CD4-positive, alpha-beta T cell treated with Interleukin-4 for 1 hour (primary cell): ENCODE data around the gene ALDH2.
"Not testable (repeated sequence)": the region's sequence is repeated elsewhere in the genome, so short reads cannot be mapped to it uniquely, and the experiment has no call there.

Experiments
- DNase-seq, 2 donors: peaks; one replicate each; pipeline ENCODE4 v3.0.0-alpha.2; 2020 to 2022

Gene ALDH2

DNA sequence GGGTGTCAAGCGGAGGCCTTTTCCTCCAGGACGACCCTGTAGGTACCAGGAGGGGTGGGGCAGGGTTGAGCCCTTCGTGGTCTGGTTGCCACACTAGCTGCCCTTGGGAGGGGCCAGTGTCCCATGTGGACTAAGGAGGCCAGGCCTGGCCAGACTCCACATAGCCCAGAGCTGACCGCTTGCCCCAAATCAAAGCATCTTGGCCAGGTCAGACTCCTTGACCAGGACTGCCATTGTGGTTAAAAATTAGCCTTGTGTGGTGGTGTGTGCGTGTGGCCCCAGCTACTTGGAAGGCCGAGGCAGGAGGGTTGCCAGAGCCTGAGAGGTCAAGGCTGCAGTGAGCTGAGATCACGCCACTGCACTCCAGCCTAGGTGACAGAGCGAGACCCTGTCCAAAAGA lies 24.8 kb downstream of the ALDH2 start:
- DNase-seq = no peak

DNA sequence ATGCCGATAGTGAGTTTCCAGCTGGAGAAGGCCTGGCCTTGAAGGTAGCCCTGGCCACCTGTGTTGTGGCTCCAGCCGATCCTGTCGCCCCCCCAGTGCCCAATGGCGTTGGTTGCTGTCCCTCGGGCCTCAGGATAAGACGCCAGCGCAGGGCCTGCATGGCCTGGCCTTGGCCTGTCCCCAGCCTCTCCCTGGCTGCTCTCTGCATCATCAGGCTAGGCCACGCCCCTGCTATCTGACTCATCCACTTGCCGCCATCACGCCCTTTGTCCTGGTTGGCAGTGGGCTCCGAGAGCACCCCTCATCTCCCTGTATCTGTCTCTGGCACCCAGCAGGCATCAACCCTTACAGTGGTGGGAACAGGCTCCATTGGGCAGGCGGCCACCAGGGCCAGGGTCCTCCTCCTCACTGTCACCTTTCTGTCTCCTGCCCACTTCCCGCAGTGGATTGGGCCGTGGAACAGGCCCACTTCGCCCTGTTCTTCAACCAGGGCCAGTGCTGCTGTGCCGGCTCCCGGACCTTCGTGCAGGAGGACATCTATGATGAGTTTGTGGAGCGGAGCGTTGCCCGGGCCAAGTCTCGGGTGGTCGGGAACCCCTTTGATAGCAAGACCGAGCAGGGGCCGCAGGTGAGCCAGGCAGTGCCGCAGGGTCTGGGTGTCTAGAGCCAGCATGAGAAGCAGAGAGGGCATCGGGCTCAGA lies 25.6 kb downstream of the ALDH2 start:
- no peak for DNase-seq

DNA sequence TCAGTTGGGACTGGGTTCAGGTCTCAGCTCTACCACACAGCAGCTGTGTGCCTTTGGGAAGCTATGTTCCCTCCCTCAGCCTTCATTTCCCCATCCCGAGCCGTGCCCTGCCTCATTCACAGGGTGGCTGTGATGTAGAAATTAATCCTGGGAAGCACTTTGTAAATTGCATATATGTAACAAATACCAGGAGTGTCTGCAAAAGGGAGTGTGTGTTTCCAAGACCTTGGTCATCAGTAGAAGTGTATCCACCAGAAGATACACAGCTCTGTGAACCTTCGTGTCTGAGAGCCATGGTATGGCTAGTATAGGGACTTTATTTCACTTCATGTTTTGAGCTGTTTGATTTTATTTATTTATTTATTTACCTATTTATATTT lies 26.1 kb downstream of the ALDH2 start:
- DNase-seq = no peak

DNA sequence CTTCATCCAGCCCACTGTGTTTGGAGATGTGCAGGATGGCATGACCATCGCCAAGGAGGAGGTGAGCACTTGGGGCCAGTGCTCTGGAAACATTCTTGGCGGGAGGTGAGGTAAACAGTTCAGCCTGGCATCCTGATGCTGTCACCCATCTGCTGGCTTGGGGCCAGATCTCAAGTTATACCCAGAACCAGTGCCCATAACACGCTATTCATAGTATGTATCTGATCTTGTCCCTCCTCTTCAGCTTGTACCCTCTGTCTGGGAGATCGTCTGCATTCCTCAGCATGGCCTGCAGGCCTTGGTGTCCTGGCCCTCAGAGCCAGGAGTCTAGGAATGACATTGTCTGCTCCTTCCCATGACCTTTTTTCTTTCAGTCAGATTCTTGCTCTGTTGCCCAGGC lies 31.4 kb downstream of the ALDH2 start:
- no peak for DNase-seq

DNA sequence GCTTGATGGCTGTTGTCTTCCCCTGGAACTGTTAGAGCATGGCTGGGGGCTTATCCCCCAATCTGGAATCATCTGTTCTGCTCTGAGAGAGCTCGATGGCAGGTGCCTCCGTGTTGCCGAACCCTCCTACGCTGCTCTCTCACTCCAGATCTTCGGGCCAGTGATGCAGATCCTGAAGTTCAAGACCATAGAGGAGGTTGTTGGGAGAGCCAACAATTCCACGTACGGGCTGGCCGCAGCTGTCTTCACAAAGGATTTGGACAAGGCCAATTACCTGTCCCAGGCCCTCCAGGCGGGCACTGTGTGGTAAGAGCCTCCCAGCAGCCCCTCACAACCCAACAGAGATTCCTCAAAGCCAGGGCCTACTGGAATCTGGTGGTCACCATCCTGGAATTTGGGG lies 33.0 kb downstream of the ALDH2 start:
- DNase-seq = no peak

DNA sequence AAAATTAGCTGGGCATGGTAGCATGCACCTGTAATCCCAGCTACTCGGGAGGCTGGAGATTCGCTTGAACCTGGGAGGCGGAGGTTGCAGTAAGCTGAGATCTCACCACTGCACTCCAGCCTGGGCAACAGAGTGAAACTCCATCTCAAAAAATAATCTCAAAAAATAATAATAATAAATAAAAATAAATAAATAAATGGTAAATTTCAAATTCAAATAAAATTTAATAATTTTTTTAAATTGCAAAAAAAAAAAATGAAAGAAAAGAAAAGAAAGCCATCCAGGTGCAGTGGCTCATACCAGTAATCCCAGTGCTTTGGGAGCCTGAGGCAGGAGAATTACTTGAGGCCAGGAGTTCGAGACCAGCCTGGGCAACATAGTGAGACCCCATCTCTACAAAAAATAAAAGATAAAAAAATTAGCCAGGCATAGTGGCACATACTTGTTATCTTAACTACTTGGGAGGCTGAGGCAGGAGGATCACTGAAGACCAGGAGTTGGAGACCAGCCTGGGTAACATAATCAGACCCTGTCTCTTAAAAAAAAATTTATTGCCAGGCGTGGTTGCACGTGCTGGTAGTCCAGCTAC lies 36.4 kb downstream of the ALDH2 start:
- no peak for DNase-seq

DNA sequence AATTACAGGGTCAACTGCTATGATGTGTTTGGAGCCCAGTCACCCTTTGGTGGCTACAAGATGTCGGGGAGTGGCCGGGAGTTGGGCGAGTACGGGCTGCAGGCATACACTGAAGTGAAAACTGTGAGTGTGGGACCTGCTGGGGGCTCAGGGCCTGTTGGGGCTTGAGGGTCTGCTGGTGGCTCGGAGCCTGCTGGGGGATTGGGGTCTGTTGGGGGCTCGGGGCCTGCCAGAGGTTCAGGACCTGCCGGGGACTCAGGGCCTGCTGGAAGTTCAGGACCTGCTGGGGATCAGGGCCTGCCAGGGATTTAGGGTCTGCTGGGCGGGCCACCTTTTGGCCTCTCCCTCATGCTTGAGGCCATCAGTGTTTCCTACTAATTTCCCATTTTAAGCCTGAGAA lies 37.1 kb downstream of the ALDH2 start:
- no peak for DNase-seq

DNA sequence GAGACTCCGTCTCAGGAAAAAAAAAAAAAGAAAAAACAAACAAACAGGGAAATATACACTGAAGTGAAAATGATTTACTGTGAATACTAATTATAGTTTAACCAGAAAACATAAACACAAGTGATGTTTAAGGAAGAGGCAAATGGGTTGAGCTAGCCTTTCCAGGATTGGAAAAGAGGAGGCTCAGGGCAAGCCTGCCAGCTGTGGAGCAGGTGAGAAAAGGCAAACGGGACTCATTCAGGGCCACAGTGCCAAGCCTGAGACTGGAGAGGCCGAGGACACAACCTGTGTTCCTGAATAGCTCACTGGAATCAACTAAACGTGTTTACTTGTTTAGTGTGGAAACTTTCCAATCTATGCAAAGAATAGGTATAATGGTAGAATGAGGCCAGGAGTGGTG lies 39.6 kb downstream of the ALDH2 start:
- no peak for DNase-seq

DNA sequence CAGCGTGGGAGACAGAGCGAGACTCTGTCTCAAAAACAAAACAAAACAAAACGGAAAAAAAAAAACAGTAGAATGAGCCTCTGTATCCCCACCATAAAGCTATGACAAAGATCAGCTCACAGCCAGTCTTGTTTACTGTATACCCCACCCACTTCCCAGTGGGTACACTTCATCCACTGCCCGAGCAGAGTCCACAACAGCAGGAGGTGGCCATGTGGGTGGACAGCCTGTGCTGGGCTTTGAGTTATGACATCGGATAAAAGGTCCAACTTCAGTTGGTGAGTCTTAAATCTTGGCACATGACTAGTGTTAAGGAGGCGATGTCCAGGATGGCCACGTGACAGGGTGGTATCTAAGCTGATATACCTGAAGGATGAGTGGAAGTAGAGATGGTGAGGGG lies 40.5 kb downstream of the ALDH2 start:
- no peak for DNase-seq

DNA sequence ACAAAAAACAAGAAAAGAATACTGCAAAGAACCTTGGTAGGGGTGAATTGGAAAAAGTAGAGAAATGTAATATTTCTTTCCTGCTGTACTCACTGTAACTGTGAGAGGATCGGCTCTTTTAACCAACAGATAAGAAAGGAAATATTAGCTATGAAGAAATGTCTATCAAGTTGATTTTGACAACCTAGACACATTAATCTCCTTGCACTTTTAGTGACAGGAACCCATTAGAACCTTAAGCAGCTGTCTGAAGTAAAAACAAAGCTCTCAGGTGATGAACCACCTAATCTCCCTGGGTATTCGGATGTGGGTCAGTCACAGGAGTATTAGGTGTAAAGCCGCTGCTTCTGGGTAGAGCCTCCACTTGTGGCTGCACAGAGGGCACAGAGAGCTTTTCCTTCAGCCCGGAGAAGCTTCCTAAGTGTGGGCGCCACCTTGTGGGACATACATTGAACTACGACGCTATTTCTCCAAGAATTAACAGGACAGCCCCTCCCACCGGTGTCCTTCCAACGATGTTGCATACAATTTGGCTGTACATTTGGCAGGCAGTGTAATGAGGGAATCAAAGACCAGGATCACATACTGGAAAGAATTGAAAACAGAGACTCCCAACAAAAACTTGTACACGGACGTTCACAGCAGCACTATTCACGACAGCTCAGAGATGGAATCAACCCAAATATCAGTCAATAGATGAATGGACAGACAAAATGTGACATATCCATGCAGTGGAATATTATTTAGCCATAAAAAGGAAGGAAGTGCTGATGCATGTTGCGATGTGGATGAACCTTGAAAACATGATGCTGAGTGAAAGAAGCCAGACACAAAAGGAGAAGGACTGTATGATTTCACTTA lies 46.4 kb downstream of the ALDH2 start:
- DNase-seq = peak; percentile 72

DNA sequence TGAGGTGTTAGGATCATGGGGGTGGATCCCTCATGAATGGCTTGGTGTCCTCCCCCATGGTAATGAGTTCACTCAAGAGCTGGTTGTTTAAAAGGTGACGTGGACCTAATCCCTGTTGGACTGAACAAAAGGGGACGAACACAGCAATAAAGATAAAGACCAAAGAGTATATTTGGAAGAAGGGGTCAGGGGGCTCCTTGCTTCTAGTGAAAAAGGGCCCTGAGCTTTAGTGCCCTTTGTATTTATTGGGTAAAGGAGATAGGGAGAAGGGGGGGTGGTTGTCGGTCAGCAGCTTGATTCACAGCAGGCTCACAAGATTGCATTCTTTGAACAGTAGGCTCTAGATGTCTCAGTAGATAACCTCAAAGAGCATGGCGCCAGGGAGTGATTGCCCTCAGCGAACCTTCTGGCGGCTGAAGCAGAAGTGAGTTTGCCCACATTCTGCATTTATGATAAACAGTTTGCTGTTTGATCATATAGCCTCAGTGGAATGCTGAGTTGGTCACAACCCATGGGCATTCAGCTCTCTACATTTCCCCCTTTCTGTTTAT lies 49.4 kb downstream of the ALDH2 start:
- DNase-seq = no peak

DNA sequence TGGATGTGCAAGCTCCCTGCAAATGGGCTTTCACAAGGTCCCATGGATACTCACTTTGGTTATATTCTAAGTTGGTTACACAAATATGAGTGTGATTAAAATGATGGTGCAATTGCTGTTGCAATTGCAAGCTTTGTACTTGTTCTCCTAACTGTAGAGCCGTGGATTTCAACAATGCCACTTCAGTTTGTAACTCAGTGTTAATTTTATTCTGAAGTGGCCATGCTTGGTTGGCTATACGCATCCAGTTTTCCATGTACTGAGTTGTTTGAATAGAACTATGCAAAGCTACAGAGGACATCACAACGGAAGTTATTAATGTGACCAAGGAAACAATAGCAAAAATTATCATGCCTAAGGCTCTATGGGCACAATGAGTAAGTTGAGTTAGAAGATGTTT lies 50.2 kb downstream of the ALDH2 start:
- DNase-seq = not testable (repeated sequence)

DNA sequence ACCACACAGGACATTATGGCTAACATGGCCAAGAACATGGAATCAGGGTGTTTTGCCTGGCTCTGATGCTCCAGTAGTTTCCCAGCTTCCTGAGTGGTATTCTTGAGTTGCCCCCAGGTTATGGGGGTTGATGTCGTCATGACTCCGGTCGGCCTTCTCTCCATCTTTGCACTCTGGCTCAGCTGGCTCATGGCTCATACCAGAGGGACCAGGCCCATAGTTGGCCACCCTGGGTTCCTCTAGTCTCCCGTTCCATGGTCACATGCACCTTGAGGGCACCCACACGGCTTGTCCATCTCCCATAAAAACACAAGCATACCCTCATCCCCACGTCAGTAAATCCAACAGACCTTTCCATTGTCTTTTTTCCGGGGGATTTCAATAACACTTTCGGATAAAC lies 51.6 kb downstream of the ALDH2 start:
- DNase-seq = no peak

DNA sequence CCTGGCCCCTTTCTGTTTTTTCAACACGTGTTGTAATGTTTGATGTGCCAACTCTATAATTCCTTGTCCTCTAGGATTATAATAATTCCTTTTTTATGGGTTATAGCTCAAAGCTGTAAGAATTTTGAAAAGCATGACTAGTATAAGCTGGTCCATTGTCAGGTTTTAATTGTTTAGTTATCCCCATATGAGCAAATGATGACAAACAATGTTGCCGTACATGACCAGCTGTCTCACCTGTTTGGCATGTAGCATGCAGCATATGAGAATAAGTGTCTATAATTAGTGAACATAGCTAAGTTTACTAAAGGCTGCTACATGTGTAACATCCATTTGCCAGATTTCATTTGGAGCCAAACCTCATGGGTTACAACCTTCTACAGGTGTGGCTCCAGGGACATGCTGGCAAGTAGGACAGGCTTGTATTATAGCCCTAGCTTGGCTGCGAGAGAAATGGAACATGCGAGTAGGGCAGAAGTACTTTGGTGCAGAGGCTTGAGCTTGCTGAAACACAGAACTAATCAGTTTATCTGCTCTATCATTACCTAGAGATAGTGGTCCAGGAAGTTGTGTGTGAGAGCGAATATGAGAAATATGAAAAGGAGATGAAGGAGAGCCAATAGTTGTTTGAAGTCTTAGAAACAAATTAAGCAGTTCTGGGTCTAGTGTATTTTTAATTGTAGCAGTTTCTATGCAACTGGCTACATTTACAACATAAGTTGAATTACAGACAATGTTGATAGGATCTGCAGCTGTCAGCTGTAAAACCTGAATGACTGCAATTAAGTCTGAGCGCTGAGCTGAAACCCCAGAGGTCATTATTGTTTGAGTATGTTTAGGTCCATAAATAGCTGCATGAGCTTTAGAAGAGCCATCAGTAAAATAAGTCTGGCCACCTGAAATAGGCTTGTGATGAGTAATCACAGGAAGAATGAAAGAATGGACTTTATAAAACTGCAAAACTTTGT lies 52.7 kb downstream of the ALDH2 start:
- DNase-seq = no peak

DNA sequence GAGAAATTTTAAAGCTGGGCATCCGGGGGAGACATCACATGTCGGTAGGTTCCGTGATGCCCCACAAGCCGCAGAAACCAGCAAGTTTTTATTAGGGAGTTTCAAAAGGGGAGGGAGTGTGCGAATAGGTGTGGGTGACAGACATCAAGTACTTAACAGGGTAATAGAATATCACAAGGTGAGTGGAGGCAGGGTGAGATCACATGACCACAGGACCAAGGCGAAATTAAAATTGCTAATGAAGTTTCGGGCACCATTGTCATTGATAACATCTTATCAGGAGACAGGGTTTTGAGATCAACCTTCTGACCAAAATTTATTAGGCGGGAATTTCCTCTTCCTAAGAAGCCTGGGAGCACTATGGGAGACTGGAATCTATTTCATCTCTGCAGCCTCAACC lies 54.1 kb downstream of the ALDH2 start:
- not testable (repeated sequence) for DNase-seq

DNA sequence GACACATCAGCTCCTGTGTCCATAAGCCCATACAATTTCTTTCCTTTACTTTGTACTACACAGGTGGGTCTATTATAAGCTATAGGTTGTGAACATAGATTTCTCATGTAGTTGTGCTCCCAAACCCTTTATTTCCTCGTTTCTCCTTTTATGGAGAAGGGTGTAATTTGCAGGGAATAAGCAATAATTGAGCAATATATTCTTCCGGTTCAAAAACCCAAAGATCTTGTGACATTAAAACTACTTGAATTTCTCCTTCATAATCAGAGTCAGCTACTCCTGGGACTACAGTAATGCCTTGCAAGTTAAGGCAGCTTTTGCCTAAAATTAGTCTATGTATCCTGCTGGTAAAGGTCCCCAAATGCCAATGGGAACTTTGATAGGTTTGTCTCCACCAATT lies 56.2 kb downstream of the ALDH2 start:
- no peak for DNase-seq

DNA sequence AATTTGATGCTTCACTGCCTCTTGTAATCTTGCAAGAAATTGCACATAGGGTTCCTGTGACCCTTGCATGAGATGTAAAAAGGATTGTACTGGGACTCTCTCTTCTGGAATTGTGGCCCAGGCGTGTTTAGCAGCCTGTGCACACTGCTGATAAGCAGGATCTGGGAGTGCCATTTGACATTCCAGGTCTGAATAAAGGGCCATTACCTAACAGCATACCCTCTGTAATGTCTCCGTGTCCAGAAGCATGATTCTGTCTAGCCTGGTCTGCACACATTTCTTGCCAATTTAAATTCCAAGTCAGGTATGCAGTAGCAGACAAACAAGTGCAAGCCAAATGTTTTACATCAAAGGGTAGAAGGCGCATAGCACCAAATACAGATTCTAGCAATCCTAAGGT lies 57.2 kb downstream of the ALDH2 start:
- no peak for DNase-seq

DNA sequence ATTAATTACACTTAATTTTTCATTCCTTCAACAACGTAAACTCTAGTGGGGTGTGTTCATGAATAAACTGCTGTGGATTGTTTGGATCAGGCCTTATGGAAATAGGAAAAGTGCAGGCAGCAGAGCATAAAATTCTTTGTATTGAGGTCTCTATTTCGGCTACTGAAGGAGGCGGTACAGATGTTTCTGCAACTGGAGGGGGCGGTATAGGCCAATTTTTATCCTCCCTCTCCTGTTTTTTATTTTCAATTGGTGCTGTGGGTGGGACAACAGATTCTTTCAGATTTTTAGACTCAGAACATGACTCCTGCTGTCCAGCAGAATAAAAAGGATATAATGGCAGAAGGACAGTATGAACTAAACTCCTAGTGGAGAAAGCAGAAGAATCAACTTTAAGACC lies 57.6 kb downstream of the ALDH2 start:
- peak in 1 of 2 donors; percentile 36 for DNase-seq

DNA sequence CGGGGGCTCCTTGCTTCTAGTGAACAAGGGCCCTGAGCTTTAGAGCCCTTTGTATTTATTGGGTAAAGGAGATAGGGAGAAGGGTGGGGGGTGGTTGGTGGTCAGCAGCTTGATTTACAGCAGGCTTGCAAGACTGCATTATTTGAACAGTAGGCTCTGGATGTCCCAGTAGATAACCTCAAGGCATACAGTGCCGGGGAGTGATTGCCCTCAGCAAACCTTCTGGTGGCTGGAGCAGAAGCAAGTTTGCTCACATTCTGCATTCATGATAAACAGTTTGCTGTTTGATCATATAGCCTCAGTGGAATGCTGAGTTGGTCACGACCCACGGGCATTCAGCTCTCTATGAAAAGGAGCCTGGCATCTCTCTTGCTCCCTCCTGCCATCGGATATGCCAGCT lies 58.8 kb downstream of the ALDH2 start:
- DNase-seq = no peak

DNA sequence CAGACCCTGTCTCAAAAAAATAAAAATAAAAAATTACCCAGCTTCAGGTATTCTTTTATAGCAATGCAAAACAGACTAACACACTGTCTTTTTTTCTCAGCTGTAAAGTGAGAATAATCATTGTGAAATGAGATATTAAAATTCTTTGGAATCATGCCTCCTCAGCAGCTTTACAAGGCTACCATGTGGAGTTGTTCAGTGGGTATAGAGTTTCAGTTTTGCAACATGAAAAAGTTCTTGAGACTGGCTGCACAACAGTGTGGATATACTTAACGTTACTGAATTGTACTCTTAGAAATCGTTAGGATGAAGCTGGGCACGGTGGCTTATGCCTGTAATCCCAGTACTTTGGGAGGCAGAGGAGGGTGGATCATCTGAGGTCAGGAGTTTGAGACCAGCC lies 59.6 kb downstream of the ALDH2 start:
- DNase-seq = no peak

DNA sequence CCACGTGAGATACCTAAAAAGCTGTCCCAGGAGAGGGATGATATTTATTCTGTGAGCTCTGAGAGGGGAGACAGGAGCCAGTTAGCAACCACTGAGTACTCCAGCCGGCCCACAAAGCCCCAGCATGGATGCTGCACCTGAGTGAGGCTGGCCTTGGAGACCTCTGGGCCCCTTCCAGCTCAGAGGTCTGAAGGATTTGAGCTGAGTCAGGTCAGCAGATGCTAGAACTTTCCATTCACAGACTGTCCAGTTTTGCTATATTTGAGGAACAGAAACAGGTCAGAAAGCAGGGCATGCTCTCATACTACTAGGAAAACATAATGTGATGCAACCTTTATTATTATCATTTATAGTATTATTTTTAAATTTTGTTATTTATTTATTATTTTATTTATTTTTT lies 60.3 kb downstream of the ALDH2 start:
- DNase-seq = no peak

DNA sequence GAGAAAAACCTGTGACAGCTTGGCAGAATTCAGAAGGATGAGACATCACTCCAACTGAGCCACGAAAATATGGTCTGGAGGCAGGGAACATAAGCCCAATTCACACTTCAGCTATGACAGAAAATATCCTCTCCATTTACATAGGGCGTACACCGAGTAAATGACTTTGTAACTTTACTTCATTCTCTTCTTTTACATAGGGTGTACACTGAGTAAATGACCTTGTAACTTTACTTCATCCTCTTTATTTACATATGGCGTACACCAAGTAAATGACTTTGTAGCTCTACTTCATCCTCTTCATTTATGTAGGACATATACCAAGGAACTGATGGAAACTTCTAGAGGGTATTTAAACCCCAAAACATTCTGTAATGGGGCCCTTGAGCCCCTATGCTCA lies 61.2 kb downstream of the ALDH2 start:
- no peak for DNase-seq
